ENCODE data around the gene ITCH.

DNA sequence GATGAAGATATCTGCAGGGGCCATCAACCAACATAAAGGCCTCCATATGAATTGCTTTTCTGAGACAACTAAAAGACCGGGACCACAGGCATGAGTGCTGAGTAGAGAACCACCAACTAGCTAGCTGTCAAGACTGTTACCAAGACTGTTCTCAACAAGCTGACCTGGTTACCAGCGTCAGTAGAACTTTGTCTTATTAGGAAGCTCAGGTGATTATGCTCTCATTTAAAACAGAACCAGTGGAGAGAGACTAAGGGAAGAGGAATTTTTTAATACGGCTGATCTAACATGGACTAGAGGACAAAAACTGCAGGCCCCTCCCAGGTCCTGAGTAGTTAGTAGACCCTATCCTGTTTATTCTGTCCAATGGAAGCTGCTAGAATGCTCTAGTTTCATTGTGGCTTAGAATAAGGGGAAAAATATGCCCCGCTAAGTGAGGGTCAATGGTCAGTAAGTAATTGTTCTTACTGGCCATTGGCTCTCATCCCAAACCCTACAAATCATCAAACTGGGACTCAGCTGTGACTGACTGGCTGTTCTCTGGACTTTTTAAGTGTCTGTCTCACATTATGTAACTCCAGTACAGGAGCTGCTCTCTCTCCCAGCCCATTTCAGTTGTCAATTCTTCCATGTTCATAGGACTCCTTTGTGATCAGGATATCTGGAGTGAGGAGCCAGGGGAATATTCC is 149.3 kb downstream of the ITCH start:
- TF ChIP-seq, protein P1, sequence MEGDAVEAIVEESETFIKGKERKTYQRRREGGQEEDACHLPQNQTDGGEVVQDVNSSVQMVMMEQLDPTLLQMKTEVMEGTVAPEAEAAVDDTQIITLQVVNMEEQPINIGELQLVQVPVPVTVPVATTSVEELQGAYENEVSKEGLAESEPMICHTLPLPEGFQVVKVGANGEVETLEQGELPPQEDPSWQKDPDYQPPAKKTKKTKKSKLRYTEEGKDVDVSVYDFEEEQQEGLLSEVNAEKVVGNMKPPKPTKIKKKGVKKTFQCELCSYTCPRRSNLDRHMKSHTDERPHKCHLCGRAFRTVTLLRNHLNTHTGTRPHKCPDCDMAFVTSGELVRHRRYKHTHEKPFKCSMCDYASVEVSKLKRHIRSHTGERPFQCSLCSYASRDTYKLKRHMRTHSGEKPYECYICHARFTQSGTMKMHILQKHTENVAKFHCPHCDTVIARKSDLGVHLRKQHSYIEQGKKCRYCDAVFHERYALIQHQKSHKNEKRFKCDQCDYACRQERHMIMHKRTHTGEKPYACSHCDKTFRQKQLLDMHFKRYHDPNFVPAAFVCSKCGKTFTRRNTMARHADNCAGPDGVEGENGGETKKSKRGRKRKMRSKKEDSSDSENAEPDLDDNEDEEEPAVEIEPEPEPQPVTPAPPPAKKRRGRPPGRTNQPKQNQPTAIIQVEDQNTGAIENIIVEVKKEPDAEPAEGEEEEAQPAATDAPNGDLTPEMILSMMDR (conservative IDR thresholded peaks at IDR 0.05): no peak
- no peak for TF ChIP-seq ZFX (IDR thresholded peaks at IDR 0.05)
